Measurements from ENCODE around the gene SLC46A3.

Gene SLC46A3

DNA sequence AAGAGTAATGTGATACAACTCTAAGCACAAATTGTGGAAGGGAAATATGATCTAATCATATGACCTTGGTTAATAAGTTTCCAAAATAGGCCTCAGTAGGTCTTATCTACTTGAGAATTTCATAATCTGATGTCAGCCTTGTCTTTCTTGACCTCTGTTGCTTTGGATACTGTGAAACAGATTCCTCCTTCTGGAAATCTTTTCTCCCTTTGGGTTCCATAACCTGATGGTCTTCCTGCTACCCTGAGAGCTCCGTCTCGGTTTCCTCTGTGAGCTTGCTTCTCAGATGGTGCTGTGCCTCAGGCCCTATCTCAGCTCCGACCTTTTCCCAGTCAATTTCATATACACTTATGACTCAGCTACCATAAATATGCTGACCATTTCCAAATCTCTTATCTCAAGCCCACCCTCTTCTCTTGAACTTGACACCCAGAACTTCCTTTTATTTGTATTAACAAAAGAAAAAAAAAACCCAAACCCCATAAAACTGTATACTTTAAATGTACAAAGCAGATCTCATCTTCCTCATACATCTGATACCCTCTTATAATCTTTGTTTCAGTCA lies 6.4 kb upstream of the SLC46A3 start:
- no peaks in the 10 kb centered on the region for H4K20me1 ChIP-seq (ENCODE audit: control insufficient read depth, insufficient read depth, low read depth, low read length)
- no peaks in the 10 kb centered on the region for H3K9me3 ChIP-seq (ENCODE audit: control insufficient read depth, insufficient read depth, low read length)
- peaks cover 6% of the 10 kb centered on the region for H3K27me3 ChIP-seq (ENCODE audit: control insufficient read depth, low read length)
- H3K4me1 ChIP-seq (ENCODE audit: control insufficient read depth, low read length) = no peaks in the 10 kb centered on the region
- H3F3A ChIP-seq (ENCODE audit: control insufficient read depth, insufficient read depth) = no peaks in the 10 kb centered on the region
- no peak for TF ChIP-seq EZH2phosphoT487 (IDR thresholded peaks at IDR 0.05; ENCODE audit: borderline replicate concordance, low read length)
- TF ChIP-seq, protein P1, sequence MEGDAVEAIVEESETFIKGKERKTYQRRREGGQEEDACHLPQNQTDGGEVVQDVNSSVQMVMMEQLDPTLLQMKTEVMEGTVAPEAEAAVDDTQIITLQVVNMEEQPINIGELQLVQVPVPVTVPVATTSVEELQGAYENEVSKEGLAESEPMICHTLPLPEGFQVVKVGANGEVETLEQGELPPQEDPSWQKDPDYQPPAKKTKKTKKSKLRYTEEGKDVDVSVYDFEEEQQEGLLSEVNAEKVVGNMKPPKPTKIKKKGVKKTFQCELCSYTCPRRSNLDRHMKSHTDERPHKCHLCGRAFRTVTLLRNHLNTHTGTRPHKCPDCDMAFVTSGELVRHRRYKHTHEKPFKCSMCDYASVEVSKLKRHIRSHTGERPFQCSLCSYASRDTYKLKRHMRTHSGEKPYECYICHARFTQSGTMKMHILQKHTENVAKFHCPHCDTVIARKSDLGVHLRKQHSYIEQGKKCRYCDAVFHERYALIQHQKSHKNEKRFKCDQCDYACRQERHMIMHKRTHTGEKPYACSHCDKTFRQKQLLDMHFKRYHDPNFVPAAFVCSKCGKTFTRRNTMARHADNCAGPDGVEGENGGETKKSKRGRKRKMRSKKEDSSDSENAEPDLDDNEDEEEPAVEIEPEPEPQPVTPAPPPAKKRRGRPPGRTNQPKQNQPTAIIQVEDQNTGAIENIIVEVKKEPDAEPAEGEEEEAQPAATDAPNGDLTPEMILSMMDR (IDR thresholded peaks at IDR 0.05; ENCODE audit: low read depth, low read length, poor library complexity, severe bottlenecking) = no peak
- H3K36me3 ChIP-seq (ENCODE audit: control insufficient read depth, low read length) = no peaks in the 10 kb centered on the region
- no peak overlapping the region for H3K4me3 ChIP-seq (ENCODE audit: low read length)
- no peak overlapping the region for H3K27ac ChIP-seq (ENCODE audit: low read depth, low read length)
- no peak overlapping the region for H3K4me2 ChIP-seq (ENCODE audit: low read length)
- H3K9me2 ChIP-seq (replicated peaks; ENCODE audit: control insufficient read depth, low read length) = no peaks in the 10 kb centered on the region
- no peaks in the 10 kb centered on the region for H3K79me2 ChIP-seq (ENCODE audit: control insufficient read depth, low read length)

DNA sequence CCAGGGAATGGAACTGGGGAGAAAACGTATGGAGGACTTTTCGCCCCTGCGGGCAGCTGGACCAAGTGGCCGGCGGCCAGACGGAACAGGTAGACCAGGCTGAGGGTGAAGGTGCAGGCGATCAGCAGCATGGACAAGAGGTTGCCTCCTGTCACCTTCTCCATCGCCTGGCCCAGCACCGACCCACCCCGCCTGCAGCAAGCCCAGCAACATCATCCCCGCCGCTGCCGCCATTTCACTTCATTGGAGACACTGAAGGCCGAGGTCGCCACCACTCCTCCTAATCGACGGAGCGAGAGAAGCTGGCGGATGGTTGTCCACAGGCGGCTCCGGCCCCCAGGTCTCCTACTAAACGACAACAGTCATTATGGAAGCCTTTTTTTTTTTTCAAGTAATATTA lies 5.0 kb upstream of the SLC46A3 start:
- H4K20me1 ChIP-seq (ENCODE audit: control insufficient read depth, insufficient read depth, low read depth, low read length) = no peaks in the 10 kb centered on the region
- H3K36me3 ChIP-seq (ENCODE audit: control insufficient read depth, low read length) = no peaks in the 10 kb centered on the region
- no peaks in the 10 kb centered on the region for H3K9me2 ChIP-seq (replicated peaks; ENCODE audit: control insufficient read depth, low read length)
- H3K4me3 ChIP-seq (ENCODE audit: low read length) = no peak overlapping the region
- H3K27me3 ChIP-seq (ENCODE audit: control insufficient read depth, low read length) = peaks cover 6% of the 10 kb centered on the region
- H3K4me1 ChIP-seq (ENCODE audit: control insufficient read depth, low read length) = peaks cover 7% of the 10 kb centered on the region
- H3K9me3 ChIP-seq (ENCODE audit: control insufficient read depth, insufficient read depth, low read length) = no peaks in the 10 kb centered on the region
- TF ChIP-seq, protein P1 (IDR thresholded peaks at IDR 0.05; ENCODE audit: low read depth, low read length, poor library complexity, severe bottlenecking) = no peak
- no peak for TF ChIP-seq EZH2phosphoT487 (IDR thresholded peaks at IDR 0.05; ENCODE audit: borderline replicate concordance, low read length)
- no peak overlapping the region for H3K27ac ChIP-seq (ENCODE audit: low read depth, low read length)
- H3K79me2 ChIP-seq (ENCODE audit: control insufficient read depth, low read length) = no peaks in the 10 kb centered on the region
- H3K4me2 ChIP-seq (ENCODE audit: low read length) = no peak overlapping the region
- H3F3A ChIP-seq (ENCODE audit: control insufficient read depth, insufficient read depth) = no peaks in the 10 kb centered on the region

DNA sequence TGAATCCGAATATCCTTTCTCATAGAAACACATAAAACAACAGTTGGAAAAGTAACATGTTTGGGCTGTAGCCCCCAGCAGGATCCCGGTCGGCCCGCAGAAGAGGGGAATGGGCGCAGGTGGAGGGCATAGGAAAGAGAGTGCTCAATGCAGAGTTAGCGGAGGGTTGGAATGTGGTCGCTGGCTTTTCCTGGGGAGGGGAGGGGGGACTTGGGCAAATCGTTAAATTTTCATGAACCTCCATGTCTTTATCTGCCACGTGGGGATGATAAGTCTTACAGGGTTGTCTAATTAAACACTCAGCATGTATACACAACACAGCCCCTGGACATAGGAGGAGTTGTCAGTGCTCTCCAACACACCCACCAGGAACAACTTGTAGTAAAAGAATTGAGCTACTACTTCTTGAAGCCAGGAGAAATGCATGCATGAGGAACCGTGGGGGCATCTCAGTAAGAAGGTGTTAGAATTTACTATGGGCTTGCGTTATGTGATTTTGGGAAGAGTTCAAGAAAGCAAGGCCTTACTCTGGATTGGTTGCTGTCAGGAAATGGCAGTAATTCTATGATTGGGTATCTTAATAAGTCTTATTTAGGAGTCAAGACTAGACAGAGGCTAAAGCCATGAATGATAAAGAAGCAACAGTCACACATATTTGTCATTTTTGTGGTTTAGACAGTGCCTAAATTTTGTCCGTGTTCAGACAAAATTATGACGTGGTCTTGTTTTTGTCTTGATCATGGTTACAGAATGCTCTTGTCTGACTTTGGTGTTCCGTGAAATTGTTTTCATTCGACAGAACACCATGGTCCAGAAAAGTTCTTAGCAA lies 671 bp upstream of the SLC46A3 start:
- H4K20me1 ChIP-seq (ENCODE audit: control insufficient read depth, insufficient read depth, low read depth, low read length) = no peaks in the 10 kb centered on the region
- H3K27me3 ChIP-seq (ENCODE audit: control insufficient read depth, low read length) = no peaks in the 10 kb centered on the region
- peak overlapping the region; percentile 96 for H3K4me2 ChIP-seq (ENCODE audit: low read length)
- TF ChIP-seq EZH2phosphoT487 (IDR thresholded peaks at IDR 0.05; ENCODE audit: borderline replicate concordance, low read length) = no peak
- TF ChIP-seq, protein P1 (IDR thresholded peaks at IDR 0.05; ENCODE audit: low read depth, low read length, poor library complexity, severe bottlenecking) = no peak
- H3K27ac ChIP-seq (ENCODE audit: low read depth, low read length) = no peak overlapping the region
- H3K4me1 ChIP-seq (ENCODE audit: control insufficient read depth, low read length) = peaks cover 15% of the 10 kb centered on the region
- H3K9me2 ChIP-seq (replicated peaks; ENCODE audit: control insufficient read depth, low read length) = no peaks in the 10 kb centered on the region
- no peaks in the 10 kb centered on the region for H3K9me3 ChIP-seq (ENCODE audit: control insufficient read depth, insufficient read depth, low read length)
- H3K36me3 ChIP-seq (ENCODE audit: control insufficient read depth, low read length) = no peaks in the 10 kb centered on the region
- no peaks in the 10 kb centered on the region for H3F3A ChIP-seq (ENCODE audit: control insufficient read depth, insufficient read depth)
- H3K4me3 ChIP-seq (ENCODE audit: low read length) = peak overlapping the region; percentile 91
- H3K79me2 ChIP-seq (ENCODE audit: control insufficient read depth, low read length) = no peaks in the 10 kb centered on the region

Measured in DOHH2 (cell line).